ENCODE data around the gene PNKP. TPM values are rescaled to one million over a fixed set of nuclear protein-coding genes. Genes with fewer than 3 reads are reported as not detected.

The PNKP gene
- total RNA-seq, 1 donor: 40.2 TPM

DNA sequence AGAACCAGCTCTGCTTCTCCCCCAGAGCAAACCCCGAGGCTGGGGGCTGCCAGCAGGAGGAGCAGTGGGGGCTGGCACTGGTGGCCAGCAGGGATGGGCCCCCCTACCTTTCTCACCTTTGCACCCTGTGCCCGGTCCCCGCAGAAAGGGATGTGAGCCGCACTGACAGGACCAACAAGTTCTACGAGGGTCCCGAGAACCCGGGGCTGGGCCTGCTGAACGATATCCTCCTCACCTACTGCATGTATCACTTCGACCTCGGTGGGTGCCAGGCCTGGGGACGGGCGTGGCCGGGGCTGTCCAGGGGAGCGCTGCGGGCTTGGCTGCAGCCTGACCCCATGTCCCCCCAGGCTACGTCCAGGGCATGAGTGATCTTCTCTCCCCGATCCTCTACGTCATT lies 16.7 kb upstream of the PNKP start:
- no peak for DNase-seq (ENCODE audit: low read depth)
- no peak for TF ChIP-seq CTCF (IDR thresholded peaks at IDR 0.05; ENCODE audit: insufficient read depth, low read depth, low read length)
- no peak overlapping the region for H3K4me3 ChIP-seq (ENCODE audit: low read depth, low read length)

DNA sequence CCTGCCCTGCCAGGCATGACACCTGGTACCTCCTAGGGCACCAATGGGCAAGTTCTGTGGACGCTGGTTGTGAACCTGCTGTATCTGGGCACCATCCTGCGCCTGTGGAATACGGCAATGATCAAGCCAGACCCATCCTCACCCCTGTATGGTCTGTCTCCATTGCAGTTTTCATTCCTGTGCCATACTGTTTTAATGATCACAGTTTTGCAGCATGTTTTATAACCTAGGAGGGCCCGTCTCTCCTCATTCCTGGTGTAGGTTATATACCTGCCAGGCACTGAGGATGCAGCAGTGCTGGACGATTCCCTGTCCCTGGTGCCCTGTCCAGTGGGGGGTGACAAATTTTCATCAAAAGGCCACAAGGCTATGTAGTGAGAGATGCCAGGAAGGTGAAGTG lies 15.7 kb upstream of the PNKP start:
- no peak for DNase-seq (ENCODE audit: low read depth)
- H3K4me3 ChIP-seq (ENCODE audit: low read depth, low read length): no peak overlapping the region
- TF ChIP-seq CTCF (IDR thresholded peaks at IDR 0.05; ENCODE audit: insufficient read depth, low read depth, low read length): no peak

- no peak for DNase-seq (ENCODE audit: low read depth)
- H3K4me3 ChIP-seq (ENCODE audit: low read depth, low read length): no peak overlapping the region
- TF ChIP-seq CTCF (IDR thresholded peaks at IDR 0.05; ENCODE audit: insufficient read depth, low read depth, low read length): no peak
Measured at GRCh38 chr19:49882643-49883042, 15.3 kb upstream of the PNKP start.

- no peak for TF ChIP-seq CTCF (IDR thresholded peaks at IDR 0.05; ENCODE audit: insufficient read depth, low read depth, low read length)
- H3K4me3 ChIP-seq (ENCODE audit: low read depth, low read length): no peak overlapping the region
- no peak for DNase-seq (ENCODE audit: low read depth)
Measured at GRCh38 chr19:49881672-49882394, 14.5 kb upstream of the PNKP start.

- no peak overlapping the region for H3K4me3 ChIP-seq (ENCODE audit: low read depth, low read length)
- no peak for DNase-seq (ENCODE audit: low read depth)
- no peak for TF ChIP-seq CTCF (IDR thresholded peaks at IDR 0.05; ENCODE audit: insufficient read depth, low read depth, low read length)
Measured at GRCh38 chr19:49881186-49881585, 13.8 kb upstream of the PNKP start.

DNA sequence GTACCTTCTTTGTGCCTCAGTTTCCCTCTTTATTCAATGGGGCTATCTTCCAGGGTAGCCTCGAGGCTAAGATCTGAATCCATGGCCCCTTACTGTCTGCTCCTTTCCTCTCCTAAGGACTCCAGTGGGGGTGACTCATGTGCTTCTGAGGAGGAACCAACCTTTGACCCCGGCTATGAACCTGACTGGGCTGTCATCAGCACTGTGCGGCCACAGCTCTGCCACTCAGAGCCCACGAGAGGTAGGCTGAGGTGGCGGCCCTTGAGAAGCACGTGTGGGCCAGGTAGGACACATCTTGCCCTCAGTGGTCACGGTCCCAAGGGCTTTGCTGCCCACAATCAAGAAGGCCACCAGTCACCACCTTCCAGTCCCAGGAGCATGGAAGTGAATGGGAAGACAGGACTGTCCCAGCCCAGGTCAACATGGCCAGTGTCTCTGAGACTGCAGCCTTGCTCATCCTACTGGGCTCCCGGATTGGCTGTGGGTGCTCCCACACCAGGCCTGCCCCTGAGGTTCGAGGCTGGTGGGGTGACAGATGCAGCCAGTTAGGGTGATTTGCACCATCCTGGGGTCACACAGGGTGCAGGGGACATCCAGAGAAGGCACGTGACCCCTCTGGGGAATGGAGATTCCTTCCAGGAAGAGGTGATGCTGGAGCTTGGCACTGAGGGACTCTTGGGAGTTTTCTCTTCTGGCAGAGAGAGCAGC lies 12.9 kb upstream of the PNKP start:
- DNase-seq (ENCODE audit: low read depth): no peak
- no peak for TF ChIP-seq CTCF (IDR thresholded peaks at IDR 0.05; ENCODE audit: insufficient read depth, low read depth, low read length)
- no peak overlapping the region for H3K4me3 ChIP-seq (ENCODE audit: low read depth, low read length)
